K562 (cell line): ENCODE data around the gene SLCO2B1. TPM values are rescaled to one million over a fixed set of nuclear protein-coding genes. Genes with fewer than 3 reads are reported as not detected.

Experiments
- ATAC-seq: fragments of 200-7000 bp; cut with Tn5 transposase; 3 replicates; pipeline ENCODE4 v1.9.1; 2020; ENCODE audit warnings: moderate library complexity
- BruUV-seq: library from RNA; stranded (reverse); fragments of 400-500 nt; replicated peaks from 2 replicates; lab custom pipeline; 2021; lab: Mats Ljungman, UMichigan
- CTCF ChIA-PET: fragments of 300-600 bp; formaldehyde crosslinking; extraction: SDS; loops from one replicate; lab custom pipeline; 2021; ENCODE audit warnings: low intra/inter-chr PET ratio; lab: Yijun Ruan, JAX
- POLR2A ChIA-PET: fragments of 300-600, 350-650 bp; sonication (Branson Sonifier 250); formaldehyde crosslinking; extraction: SDS; loops from one replicate; lab custom pipeline; 2021; ENCODE audit warnings: antibody characterized with exemption, inconsistent platforms; lab: Yijun Ruan, JAX
- DNase-seq, 4 experiments: peaks; one replicate each; pipeline versions ENCODE4 v3.0.0 to v3.0.0-alpha.2; 2011 to 2018; ENCODE audit warnings: low spot score in 3 of 4, mixed read lengths in 3 of 4; ENCODE audit errors: extremely low read depth in 1 of 4
- FAIRE-seq: peaks from 2 replicates; lab custom pipeline; 2011; peaks lifted over from hg19 to GRCh38; lab: Jason Lieb, UNC
- H2AFZ ChIP-seq: 2 replicates; pipeline ENCODE4 v1.6.0; 2011; ENCODE audit warnings: low read depth, low read length, control low read depth, inconsistent platforms
- H3K27ac ChIP-seq: fragments of 200-600 bp; 3 replicates; pipeline ENCODE4 v1.8.0; 2011; ENCODE audit warnings: low read depth, mild to moderate bottlenecking, control low read depth, inconsistent platforms, low read length, moderate library complexity, mixed read lengths; ENCODE audit errors: extremely low read depth
- H3K27me3 ChIP-seq, 2 experiments: fragments of 300-600 bp in 1 of 2; 2 replicates in 1 of 2; 3 replicates in 1 of 2; pipeline versions ENCODE4 v1.6.0 to v1.8.0; 2011; ENCODE audit warnings: inconsistent platforms in 2 of 2, low read length in 2 of 2, mild to moderate bottlenecking in 1 of 2, mixed read lengths in 1 of 2, moderate library complexity in 1 of 2; ENCODE audit not compliant: control insufficient read depth in 2 of 2, insufficient read depth in 2 of 2
- H3K36me3 ChIP-seq: fragments of 300-600 bp; 3 replicates; pipeline ENCODE4 v1.8.0; 2011; ENCODE audit warnings: mild to moderate bottlenecking, low read length, inconsistent platforms; ENCODE audit not compliant: control insufficient read depth, insufficient read depth
- H3K4me1 ChIP-seq, 2 experiments: fragments of 200-600 bp in 1 of 2; replicated peaks in 1 of 2; 2 replicates in 1 of 2; 3 replicates in 1 of 2; pipeline versions ENCODE4 v1.5.1 to v1.8.0; 2011; ENCODE audit warnings: inconsistent platforms in 2 of 2, low read length in 2 of 2, mild to moderate bottlenecking in 1 of 2, mixed read lengths in 1 of 2, moderate library complexity in 1 of 2; ENCODE audit not compliant: control insufficient read depth in 2 of 2, insufficient read depth in 2 of 2
- H3K4me2 ChIP-seq: 2 replicates; pipeline ENCODE4 v1.6.1; 2011; ENCODE audit warnings: low read length, control low read depth, inconsistent platforms, mixed read lengths; ENCODE audit not compliant: insufficient read depth
- H3K4me3 ChIP-seq: fragments of 200-600 bp; sonication (generic), shearing (Covaris generic); 2 replicates; pipeline ENCODE4 v1.5.1; 2016; ENCODE audit warnings: control low read depth, inconsistent platforms
- H3K79me2 ChIP-seq: fragments of 200-600 bp; 3 replicates; pipeline ENCODE4 v1.8.0; 2011; ENCODE audit warnings: low read length, inconsistent platforms; ENCODE audit not compliant: control insufficient read depth, insufficient read depth
- H3K9ac ChIP-seq, 2 experiments: 2 replicates each; pipeline versions ENCODE4 v1.6.0 to v1.6.1; 2011; ENCODE audit warnings: low read depth in 2 of 2, low read length in 2 of 2, control low read depth in 1 of 2, inconsistent platforms in 1 of 2, mild to moderate bottlenecking in 1 of 2, mixed read lengths in 1 of 2; ENCODE audit not compliant: insufficient read depth in 1 of 2
- H3K9me1 ChIP-seq: one replicate; pipeline ENCODE4 v1.6.0; 2011; ENCODE audit warnings: inconsistent platforms, mild to moderate bottlenecking, low read length, moderate library complexity; ENCODE audit not compliant: control insufficient read depth, insufficient read depth
- H3K9me3 ChIP-seq: replicated peaks from 2 replicates; pipeline ENCODE4 v1.5.1; 2011; ENCODE audit warnings: low read depth, low read length, inconsistent platforms; ENCODE audit not compliant: control insufficient read depth, insufficient read depth
- H4K20me1 ChIP-seq: replicated peaks from 2 replicates; pipeline ENCODE4 v1.6.1; 2011; ENCODE audit warnings: low read length, inconsistent platforms, mixed read lengths; ENCODE audit not compliant: control insufficient read depth, insufficient read depth
- ADNP ChIP-seq: fragments of 200-800 bp; sonication (Bioruptor generic); IDR thresholded peaks from 2 replicates; pipeline ENCODE4 v1.6.1; 2016; ENCODE audit warnings: missing genetic modification characterization, missing compliant biosample characterization
- FOXA3 ChIP-seq, 2 experiments: fragments of 450-650 bp in 1 of 2; sonication (generic) in 1 of 2; formaldehyde crosslinking; IDR thresholded peaks in 1 of 2; conservative IDR thresholded peaks in 1 of 2; 2 replicates each; pipeline versions ENCODE4 v1.4.0 to v1.8.0; 2020 to 2022; ENCODE audit warnings: mild to moderate bottlenecking in 2 of 2, missing genetic modification reagents in 1 of 2
- LEF1 ChIP-seq: fragments of 450-650 bp; IDR thresholded peaks from 2 replicates; pipeline ENCODE4 v1.6.1; 2016; ENCODE audit warnings: mild to moderate bottlenecking
- MYBL2 ChIP-seq, 2 experiments: fragments of 450-650 bp in 1 of 2; sonication (generic) in 1 of 2; formaldehyde crosslinking in 1 of 2; IDR thresholded peaks; 2 replicates each; pipeline versions ENCODE4 v1.6.1 to v1.8.1; 2017 to 2022; ENCODE audit warnings: borderline replicate concordance in 1 of 2, inconsistent platforms in 1 of 2, low read depth in 1 of 2, mild to moderate bottlenecking in 1 of 2, missing genetic modification reagents in 1 of 2, moderate library complexity in 1 of 2
- NCOA1 ChIP-seq: fragments of 450-650 bp; IDR thresholded peaks from 2 replicates; pipeline ENCODE4 v1.6.1; 2016; ENCODE audit warnings: low read depth
- RB1 ChIP-seq: fragments of 450-650 bp; IDR thresholded peaks from 2 replicates; pipeline ENCODE4 v1.6.1; 2017; ENCODE audit warnings: low read depth, mild to moderate bottlenecking
- SETDB1 ChIP-seq: IDR thresholded peaks from one replicate; pipeline ENCODE4 v1.6.1; 2012; ENCODE audit warnings: low read length, control low read depth, inconsistent platforms
- TBP ChIP-seq: optimal IDR thresholded peaks from 2 replicates; pipeline ENCODE3; 2011; ENCODE audit warnings: low read depth, low read length, improper control_type of control experiment
- TEAD4 ChIP-seq, 2 experiments: sonication (generic) in 1 of 2; formaldehyde crosslinking in 1 of 2; IDR thresholded peaks; 2 replicates each; pipeline versions ENCODE4 v1.6.1 to v1.8.0; 2012 to 2022; ENCODE audit warnings: borderline replicate concordance in 1 of 2, inconsistent platforms in 1 of 2, low read length in 1 of 2, mild to moderate bottlenecking in 1 of 2, missing genetic modification reagents in 1 of 2
- ZBTB1 ChIP-seq: sonication (generic); formaldehyde crosslinking; IDR thresholded peaks from 2 replicates; pipeline ENCODE4 v1.8.1; 2023; ENCODE audit warnings: missing genetic modification reagents, low read depth, mild to moderate bottlenecking, borderline replicate concordance
- ZNF282 ChIP-seq: sonication (generic); formaldehyde crosslinking; IDR thresholded peaks from 2 replicates; pipeline ENCODE4 v1.8.1; 2023; ENCODE audit warnings: missing genetic modification reagents
- ZNF699 ChIP-seq: fragments of 250-450 bp; sonication (Bioruptor Pico); IDR thresholded peaks from 2 replicates; pipeline ENCODE4 v1.8.0; 2021; ENCODE audit warnings: mild to moderate bottlenecking, moderate library complexity; ENCODE audit not compliant: insufficient replicate concordance
- WGBS: fragments of 100-300 bp; shearing (Covaris generic); methylation state at CpG from one replicate; pipeline ENCODE4 v1.1.6; 2016; ENCODE audit warnings: low coverage, mixed read lengths; ENCODE audit not compliant: insufficient coverage; ENCODE audit errors: missing lambda C conversion rate; 5-methylcytosine and 5-hydroxymethylcytosine counted together
- in situ Hi-C: fragments of 300-500 bp; cut with MboI; formaldehyde crosslinking; loops from 4 replicates; pipeline ENCODE4 v1.15.0; 2018; ENCODE audit warnings: inconsistent platforms, mixed read lengths
- intact Hi-C: fragments of 100-400 bp; cut with micrococcal nuclease; formaldehyde crosslinking; loops from 2 replicates; pipeline ENCODE4 v1.14.2; 2022
- polyA plus RNA-seq, 8 experiments: library from polyadenylated mRNA; depleted of rRNA in 4 of 8; stranded (reverse) in 5 of 8; unstranded in 3 of 8; fragments of >200 nt; fragmentation: Nextera tagmentation in 2 of 8; fragmentation: Illumina TruSeq in 1 of 8; extraction: Ambion mirVana in 2 of 8; extraction: Trizol in 1 of 8; gene quantifications; 2 replicates each; pipeline versions ENCODE4 v1.2.1 to v1.2.3, GENCODE V29; 2011 to 2014; ENCODE audit warnings: inconsistent platforms in 1 of 8, missing spikeins in 1 of 8
- total RNA-seq, 7 experiments: library from RNA; depleted of rRNA in 6 of 7; stranded (reverse); fragments of >200 nt in 6 of 7; fragmentation: Illumina TruSeq in 2 of 7; extraction: Trizol in 2 of 7; gene quantifications; 2 replicates each; pipeline versions ENCODE4 v1.2.1 to v1.2.3, GENCODE V29; 2011 to 2021; ENCODE audit warnings: low replicate concordance in 1 of 7
- TF ChIP-seq, protein P1 (sequence below): fragments of 250-450 bp; sonication (Bioruptor Pico); IDR thresholded peaks from 2 replicates; pipeline ENCODE4 v1.8.0; 2021; ENCODE audit warnings: borderline replicate concordance, mild to moderate bottlenecking, moderate library complexity; ENCODE audit not compliant: poor library complexity, severe bottlenecking

SLCO2B1 gene
- total and polyA plus RNA-seq, 9 of the 15 experiments (the other 6 are each of a cell fraction or from before 2014, with no cell fraction given): 0.70 to 14.7 (median 7.6) TPM

- no peaks in the 10 kb centered on the region for H3K36me3 ChIP-seq
- no peak overlapping the region for H3K4me2 ChIP-seq
- H3K9me1 ChIP-seq: no peaks in the 10 kb centered on the region
- no peaks in the 10 kb centered on the region for H3K79me2 ChIP-seq
- H3K27me3 ChIP-seq: no peaks in the 10 kb centered on the region; a peak in 1 of 5 replicates
- no TSS peak for BruUV-seq
- no peak overlapping the region for H3K9ac ChIP-seq
- POLR2A ChIA-PET: no interaction called here
- no peak overlapping the region for H2AFZ ChIP-seq
- H4K20me1 ChIP-seq: 0 out of 2 replicates have a peak, but pooled peaks cover 4% of the 10 kb centered on the region
- H3K9me3 ChIP-seq: no peaks in the 10 kb centered on the region
- DNase-seq (no peak), ATAC-seq (no peak), FAIRE-seq (no peak)
- TF ChIP-seq LEF1 (no peak), TBP (no peak), ADNP (tag) (no peak), ZBTB1 (CRISPR knock-in tag) (no peak), RB1 (no peak), MYBL2 (IDR thresholded peaks at IDR 0.05; ENCODE audit: low read depth) (no peak), MYBL2 (CRISPR knock-in tag; IDR thresholded peaks at IDR 0.05; ENCODE audit: borderline replicate concordance) (no peak), SETDB1 (no peak), ZNF282 (CRISPR knock-in tag) (no peak), ZNF699 (CRISPR knock-in tag) (no peak), NCOA1 (no peak), TEAD4 (IDR thresholded peaks at IDR 0.05; ENCODE audit: low read length) (no peak), TEAD4 (CRISPR knock-in tag; IDR thresholded peaks at IDR 0.05; ENCODE audit: borderline replicate concordance) (no peak), FOXA3 (CRISPR knock-in tag; conservative IDR thresholded peaks at IDR 0.05 in 1 of 2, IDR thresholded peaks at IDR 0.05 in 1 of 2) (no peak)
- TF ChIP-seq, protein P1, sequence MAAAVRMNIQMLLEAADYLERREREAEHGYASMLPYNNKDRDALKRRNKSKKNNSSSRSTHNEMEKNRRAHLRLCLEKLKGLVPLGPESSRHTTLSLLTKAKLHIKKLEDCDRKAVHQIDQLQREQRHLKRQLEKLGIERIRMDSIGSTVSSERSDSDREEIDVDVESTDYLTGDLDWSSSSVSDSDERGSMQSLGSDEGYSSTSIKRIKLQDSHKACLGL (CRISPR knock-in tag): no peak
- no peak overlapping the region for H3K4me3 ChIP-seq
- 6% methylated on average over 3 of the region's 4 CpGs for WGBS
- intact Hi-C loops: no loop called here
- CTCF ChIA-PET: no interaction called here
- in situ Hi-C loops: no loop called here
- H3K4me1 ChIP-seq: no peaks in the 10 kb centered on the region
- no peak overlapping the region for H3K27ac ChIP-seq
Measured at GRCh38 chr11:75197512-75198277, 46.8 kb downstream of the SLCO2B1 start.
